CD4-positive, alpha-beta T cell treated with Interleukin-17A for 4 hours (primary cell): ENCODE data around the gene MPPE1.
"Not testable (repeated sequence)": the region's sequence is repeated elsewhere in the genome, so short reads cannot be mapped to it uniquely, and the experiment has no call there.

ENCODE experiments used
- DNase-seq: peaks from one replicate; pipeline ENCODE4 v3.0.0-alpha.2; 2020; ENCODE audit warnings: mixed read lengths

Gene MPPE1

GRCh38 chr18:11883153-11883552 is 25.0 kb downstream of the MPPE1 start:
- no peak for DNase-seq

GRCh38 chr18:11882636-11883035 is 25.5 kb downstream of the MPPE1 start:
- DNase-seq = no peak

- no peak for DNase-seq
These were observed 27.4 kb downstream of the MPPE1 start for GRCh38 chr18:11880586-11881304.

GRCh38 chr18:11877497-11878135 is 30.5 kb downstream of the MPPE1 start:
- DNase-seq = no peak

GRCh38 chr18:11874676-11875075 is 33.4 kb downstream of the MPPE1 start:
- no peak for DNase-seq

- no peak for DNase-seq
These were observed 34.3 kb downstream of the MPPE1 start for GRCh38 chr18:11873670-11874340.

- peak; percentile 27 for DNase-seq
These were observed 35.5 kb downstream of the MPPE1 start for GRCh38 chr18:11872479-11873136.

GRCh38 chr18:11871501-11871900 is 36.6 kb downstream of the MPPE1 start:
- DNase-seq = no peak

- DNase-seq = no peak
These were observed 39.9 kb downstream of the MPPE1 start for GRCh38 chr18:11868230-11868629.

- DNase-seq = no peak
These were observed 41.4 kb downstream of the MPPE1 start for GRCh38 chr18:11866764-11867163.

- DNase-seq = no peak
These were observed 41.8 kb downstream of the MPPE1 start for GRCh38 chr18:11866329-11866728.

GRCh38 chr18:11865071-11865470 is 43.0 kb downstream of the MPPE1 start:
- no peak for DNase-seq

GRCh38 chr18:11864471-11864870 is 43.6 kb downstream of the MPPE1 start:
- no peak for DNase-seq

GRCh38 chr18:11862468-11863137 is 45.5 kb downstream of the MPPE1 start:
- DNase-seq = no peak

- DNase-seq = no peak
These were observed 46.4 kb downstream of the MPPE1 start for GRCh38 chr18:11861583-11862288.

- no peak for DNase-seq
These were observed 47.3 kb downstream of the MPPE1 start for GRCh38 chr18:11860594-11861450.

- DNase-seq = no peak
These were observed 48.2 kb downstream of the MPPE1 start for GRCh38 chr18:11859903-11860407.

GRCh38 chr18:11859282-11859830 is 48.8 kb downstream of the MPPE1 start:
- no peak for DNase-seq

GRCh38 chr18:11857177-11857887 is 50.8 kb downstream of the MPPE1 start:
- no peak for DNase-seq

GRCh38 chr18:11854554-11854953 is 53.6 kb downstream of the MPPE1 start:
- DNase-seq = not testable (repeated sequence)
